NCI-H345 treated with DMSO at 0.1 percent for 48 hours (cell line): ENCODE results near the gene TAGLN3.

Source experiments
- DNase-seq: peaks from one replicate; lab custom pipeline; 2025; ENCODE audit not compliant: unreplicated experiment; lab: John Stamatoyannopoulos, UW

Gene TAGLN3

DNA sequence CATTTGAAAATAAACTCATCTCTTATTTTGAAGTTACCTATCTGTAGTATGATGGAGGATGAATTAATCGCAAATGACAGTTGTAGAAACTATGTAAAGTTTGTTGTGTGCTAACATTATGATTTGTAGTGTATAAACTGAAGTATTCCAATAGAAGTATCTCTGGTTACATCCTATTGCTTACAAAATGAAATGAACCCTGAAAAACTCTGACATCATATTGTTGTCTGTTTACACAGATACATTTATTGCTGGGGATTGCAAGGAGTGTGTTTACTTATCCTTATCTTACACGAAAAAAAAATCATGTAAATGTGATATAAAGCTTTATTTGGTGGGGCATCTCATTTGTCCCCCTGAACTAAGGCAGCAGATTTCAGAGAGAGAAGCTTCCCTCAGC, 22.5 kb upstream of the TAGLN3 start:
- DNase-seq, result peak; percentile 0

DNA sequence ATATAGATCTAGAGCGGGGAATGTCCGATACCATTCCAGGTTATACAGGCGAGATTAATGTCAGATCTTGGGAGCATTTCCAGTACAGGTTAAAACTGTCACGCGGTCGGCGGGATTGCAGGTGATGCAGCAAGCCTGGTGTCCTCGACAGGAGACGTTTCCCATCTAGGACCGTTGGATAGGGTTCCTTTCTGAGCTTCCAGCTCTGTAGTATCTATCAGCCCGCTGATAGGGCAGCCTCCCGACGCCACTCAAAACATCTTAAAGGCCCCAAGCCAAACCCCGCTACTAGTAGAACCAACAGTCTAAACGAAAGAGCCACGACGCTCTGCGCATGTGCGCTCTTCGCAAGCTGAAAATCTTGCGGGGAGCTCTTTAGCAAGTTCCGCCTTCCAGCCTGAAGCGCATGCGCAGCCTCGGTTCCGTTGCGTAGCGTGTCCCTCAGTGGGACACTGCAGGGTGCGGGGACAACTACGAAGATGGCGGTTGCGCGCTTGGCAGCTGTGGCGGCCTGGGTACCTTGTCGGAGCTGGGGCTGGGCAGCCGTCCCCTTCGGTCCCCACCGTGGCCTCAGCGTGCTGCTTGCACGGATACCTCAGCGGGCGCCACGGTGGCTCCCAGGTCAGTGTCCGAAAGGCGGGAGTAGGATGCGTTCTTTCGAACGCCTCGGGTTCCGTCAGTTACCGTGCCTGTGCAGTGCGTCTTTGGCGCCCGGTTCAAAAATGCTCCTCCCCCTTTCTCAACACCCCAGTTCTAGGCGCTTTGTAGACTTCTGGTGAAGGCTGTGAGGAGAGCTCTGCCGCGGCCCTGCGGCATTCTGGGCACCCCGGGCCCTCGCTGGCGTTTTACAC, 19.9 kb upstream of the TAGLN3 start, which contains the start of gene ABHD10:
Gene ABHD10 (plus strand): TSS at position 444 of the 851 bp plus-strand sequence. CDS start 36 bp downstream, at position 480.
- DNase-seq, result peak; percentile 85

DNA sequence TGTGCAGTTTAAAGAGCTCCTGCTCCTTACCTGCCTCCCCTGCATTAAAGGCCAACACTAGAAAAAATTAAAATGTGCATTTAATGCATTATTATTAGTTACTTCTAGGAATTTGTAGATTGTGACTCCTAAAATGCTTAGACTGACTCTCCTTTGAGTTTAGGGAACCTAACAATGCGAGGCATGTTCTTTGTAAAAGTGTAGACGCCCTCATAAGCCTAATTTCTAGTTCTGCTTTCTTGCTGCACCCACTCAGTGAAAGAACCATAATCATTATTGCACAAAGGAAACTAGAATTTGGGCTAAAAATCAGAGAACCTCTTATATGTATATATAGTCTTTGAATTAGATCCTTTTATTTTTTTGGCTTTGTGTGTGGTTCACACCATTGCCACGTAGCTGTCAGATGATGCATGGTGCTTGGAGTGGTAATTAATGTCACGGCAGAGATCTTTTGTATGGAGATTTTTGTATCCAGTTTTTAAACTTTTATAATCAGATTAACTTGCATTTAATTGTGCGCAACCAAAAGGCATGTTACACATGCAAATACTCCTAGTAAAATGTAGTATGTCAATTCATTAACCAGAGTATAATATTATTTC, 19.2 kb upstream of the TAGLN3 start:
- DNase-seq, result peak; percentile 4

DNA sequence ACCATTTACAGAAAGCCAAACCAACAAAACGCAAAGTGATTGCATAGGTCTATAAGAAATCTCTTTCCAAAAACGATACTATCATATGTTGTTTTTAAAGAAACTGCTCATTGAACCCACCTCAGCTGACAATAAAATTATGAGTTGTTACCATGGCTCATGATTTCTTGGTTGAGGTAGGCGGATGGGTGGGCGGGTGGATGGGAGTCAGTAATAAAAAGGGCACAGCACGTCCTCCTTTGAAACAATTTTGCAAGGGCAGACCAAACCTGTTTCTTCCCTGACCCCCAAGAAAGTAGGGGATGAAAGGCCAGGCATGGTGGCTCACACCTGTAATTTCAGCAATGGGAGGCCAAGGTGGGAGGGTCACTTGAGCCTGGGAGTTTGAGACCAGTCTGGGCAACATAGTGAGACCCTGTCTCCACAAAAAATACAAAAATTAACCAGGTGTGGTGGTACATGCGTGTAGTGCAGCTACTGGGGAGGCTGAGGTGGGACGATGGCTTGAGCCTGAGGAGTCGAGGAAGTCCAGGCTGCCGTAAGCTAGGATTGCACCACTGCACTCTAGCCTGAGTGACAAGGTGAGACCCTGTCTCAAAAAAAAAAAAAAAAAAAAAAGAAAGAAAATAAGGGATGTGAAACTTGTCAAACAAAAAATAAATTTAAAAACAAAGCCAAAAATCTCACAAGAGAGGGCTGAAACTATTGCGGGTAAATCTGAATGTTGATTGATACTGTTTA, 17.8 kb upstream of the TAGLN3 start:
- DNase-seq, result no peak

DNA sequence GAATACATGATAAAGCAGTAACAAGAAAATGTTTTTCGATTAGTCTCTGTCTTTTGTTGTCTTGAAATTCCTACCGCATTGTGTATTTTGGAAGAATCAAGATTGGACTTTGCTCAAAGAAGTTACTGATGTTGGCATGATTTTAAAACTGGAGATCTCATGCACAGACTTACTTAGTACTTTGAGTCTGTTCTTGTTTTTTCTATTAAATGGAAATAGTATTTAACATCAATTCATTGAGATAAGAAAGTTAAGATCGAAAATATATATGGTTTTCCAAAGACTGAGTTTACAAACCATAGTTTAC, 17.3 kb upstream of the TAGLN3 start:
- no peak for DNase-seq

DNA sequence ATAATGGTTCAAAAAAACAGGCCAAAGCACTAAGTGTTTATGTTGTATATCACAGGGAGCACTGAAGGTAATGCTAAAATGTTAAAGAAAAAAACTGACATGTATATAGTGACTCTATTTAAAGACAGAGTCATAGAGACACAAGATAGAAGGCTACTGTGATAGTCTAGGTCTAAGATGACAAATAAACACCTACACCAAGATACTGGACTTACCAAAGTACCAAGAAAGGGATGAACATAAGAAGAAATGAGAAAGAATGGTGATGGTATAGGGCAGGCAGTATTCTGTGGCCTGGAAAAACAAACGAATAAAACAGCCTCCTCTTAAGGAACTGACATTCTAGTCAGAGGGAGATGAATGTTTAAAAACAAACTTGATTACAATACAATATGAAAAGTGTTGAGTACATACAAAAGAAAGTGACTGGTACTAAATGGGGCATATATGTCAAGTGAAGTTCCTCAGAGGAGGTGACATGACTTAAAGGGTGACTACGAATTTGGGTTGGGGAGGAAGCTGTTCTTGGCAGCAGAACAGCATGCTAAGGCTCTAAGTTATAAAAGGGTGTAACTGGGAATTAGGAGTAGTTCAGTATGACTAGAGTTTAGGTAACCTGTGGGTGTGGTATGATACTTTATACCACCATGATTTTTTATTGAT, 14.0 kb upstream of the TAGLN3 start:
- no peak for DNase-seq

DNA sequence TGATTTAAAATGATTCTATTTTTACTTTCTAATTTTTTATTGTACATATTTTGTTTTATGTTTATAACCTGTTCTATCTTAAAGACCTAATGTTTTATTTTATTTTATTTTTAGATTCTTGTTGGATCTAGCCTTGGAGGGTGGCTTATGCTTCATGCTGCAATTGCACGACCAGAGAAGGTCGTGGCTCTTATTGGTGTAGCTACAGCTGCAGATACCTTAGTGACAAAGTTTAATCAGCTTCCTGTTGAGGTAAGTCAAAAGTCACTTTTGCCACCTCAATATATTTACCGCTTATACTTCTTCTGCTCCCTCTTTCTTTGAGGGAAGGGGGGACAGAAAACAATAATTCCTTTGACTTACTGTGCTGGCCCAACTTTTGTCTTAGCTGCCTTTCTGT, 11.9 kb upstream of the TAGLN3 start:
- DNase-seq, result no peak

DNA sequence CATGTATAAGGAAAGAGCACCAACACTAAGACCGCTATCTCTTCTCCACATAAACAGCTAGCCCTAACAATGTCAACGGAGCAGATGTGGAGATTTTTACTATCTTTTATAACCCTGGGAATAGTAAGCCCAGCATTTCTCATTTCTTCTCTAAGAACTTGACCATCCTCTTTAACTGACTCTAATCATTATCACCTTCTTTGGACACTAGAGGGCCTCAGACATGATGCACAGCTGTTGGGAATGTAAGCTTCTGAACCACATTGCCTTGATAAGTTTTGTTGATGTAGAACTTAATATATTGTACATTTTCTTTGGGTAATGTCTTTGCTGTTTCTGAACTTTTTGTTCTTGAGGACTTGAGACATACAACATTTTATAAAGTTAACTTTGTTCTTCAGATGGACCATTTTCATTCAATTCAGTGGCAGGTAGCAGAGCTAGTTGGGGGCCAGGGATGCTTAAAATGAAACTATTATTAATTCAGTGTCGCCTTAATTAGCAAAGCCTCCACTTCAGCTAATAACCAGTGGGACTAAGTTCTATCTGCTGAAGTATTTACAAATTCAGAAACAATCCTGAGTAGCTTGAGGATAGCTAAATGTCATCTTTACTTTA, 9.6 kb upstream of the TAGLN3 start:
- DNase-seq, result peak; percentile 39

DNA sequence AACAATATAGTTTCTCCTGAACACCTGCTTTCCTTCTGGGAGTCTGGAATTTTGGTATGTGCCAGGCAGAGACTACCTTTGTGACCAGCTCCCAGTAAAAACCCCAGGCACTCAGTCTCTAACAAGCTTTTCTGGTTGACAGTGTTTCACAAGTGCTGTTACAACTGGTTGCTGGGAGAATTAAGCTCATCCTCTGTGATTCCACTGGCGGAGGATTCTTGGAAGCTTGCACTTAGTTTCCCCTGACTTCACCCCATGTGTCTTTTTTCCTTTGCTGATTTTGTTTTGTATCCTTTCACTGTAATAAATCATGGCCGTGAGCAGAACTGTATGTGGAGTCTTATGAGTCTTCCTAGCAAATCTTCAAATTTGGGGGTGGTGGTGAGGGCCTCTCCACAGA, 5.7 kb upstream of the TAGLN3 start:
- no peak for DNase-seq

DNA sequence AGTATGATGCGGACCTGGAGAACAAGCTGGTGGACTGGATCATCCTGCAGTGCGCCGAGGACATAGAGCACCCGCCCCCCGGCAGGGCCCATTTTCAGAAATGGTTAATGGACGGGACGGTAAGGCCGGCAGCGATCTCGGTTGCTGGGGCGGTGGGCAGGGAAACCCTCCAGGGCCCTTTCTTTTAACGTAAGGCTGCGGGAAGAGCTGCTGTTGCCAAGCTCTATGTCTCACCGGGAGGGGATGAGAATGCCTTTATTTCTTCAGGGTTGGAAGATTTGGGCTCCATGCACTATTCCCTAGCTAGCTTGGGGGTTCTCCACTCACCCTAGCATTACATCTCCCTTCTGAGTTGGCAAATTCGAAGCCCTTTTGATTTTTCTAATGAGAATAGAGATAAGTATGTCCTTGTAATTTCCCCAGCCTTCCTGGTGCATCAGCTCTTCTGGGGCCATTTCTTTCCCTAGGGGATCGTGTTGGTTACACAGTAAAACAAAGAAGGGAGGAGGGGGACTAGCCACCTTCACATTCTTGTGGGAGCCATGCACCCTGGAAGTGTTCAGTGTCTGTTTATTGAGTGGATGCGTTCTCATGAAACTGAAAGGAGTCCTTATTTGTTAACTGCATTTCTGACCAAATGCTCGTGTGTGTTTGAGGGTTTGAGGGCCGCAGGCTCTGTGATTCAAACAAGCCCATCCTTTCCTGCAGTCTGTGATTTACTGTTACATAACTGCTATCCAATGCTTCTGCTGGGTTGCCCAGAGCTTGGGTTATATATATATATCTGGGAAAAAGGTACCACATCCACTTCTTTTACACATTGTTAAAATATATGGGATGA, 982 bp downstream of the TAGLN3 start:
- peak; percentile 6 for DNase-seq

DNA sequence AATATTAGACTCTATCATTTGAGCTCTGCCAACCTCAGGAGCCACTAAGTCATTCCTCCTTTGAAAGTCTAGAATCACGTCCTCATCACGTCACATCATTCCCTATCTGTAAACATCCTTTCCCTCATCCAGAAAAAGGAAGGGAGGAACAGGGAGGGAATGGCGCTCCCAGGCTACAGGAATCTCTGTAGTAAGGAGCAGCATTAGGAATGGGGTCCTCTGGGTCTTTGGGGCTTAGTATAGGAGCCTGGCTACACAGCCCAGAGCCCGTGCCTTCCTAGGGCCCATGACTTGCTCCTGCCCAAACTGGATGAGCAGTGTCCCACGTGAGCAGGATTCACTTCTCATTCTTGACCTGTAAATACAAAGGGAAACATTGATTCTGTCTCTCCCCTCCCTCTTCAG, 1.6 kb downstream of the TAGLN3 start:
- no peak for DNase-seq

DNA sequence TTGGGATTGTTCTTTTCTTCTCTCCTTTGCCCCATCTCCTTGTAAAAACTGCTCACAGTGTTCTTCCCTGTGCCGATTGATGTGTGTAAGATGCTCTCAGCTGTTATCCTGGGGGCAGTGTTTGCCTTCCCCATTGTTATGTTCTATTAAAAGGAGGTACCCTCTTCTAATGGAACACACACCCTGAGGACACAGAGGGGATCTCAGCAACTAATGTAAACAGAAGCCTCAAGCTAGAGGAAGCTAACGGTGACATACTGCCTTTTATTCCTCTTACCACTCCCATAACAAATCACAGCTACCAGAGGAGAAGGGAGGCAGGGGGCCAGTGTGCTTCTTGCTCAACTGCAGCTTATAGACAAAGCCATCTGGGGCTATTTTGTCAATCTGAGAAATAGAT, 2.2 kb downstream of the TAGLN3 start:
- peak; percentile 38 for DNase-seq

DNA sequence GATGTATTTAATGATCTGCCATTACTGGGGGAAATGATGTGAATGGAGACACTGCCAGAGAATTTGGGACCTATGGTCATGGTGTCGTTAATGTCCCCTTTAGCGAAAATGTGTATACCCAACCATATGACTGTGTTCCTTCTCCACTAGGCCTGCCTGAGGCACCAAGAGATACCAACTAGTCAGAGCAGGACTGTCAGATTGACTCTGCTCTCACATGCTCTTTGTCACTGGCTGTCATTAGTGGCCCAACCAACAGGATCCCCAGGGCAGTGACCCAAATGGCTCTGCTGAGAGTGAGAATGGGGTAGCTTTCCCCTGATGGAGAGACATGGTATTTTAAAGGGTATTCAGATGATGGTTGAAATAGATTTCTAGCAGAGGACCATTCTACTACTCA, 2.8 kb downstream of the TAGLN3 start:
- no peak for DNase-seq

DNA sequence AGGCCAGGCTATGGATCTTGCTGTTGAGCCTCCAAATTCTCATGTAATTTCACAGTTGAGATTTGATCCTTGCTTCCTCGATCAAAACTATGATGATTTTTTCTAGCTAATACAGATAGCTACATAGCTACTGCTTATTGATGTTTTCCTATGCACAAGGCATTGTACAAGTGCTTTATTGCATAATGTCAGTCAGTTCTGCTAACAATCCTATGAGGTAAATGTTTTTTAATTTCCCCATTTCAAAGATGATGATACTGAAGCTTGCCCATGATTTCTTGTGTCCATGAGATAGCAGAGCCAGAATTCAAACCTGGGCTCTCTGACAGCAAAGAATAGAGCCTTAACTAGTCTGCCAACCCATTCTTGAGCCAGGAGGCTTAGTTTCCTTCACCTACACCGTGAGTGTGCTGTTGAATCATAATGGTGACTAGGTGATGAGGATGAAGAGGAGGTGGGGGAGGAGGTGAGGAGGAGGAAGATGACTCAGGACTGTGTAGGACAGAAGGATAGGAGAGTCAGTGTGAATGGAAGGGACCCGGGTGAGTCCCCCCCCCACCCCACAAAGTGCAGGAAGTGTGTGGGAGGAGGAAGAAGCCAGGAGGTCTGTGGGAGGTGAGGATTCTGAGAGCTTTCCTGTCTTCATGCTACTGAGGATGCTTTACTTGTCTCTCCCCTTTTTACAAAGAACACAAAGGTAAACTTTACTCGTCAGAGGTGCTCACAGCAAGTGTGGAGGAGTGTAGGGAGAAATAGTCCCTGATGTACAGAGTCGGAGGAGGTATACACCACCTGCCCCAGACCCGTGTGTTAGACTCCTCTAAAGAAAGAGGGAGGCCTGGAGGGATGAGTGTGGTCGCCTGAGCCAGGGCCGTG, 3.6 kb downstream of the TAGLN3 start:
- no peak for DNase-seq

DNA sequence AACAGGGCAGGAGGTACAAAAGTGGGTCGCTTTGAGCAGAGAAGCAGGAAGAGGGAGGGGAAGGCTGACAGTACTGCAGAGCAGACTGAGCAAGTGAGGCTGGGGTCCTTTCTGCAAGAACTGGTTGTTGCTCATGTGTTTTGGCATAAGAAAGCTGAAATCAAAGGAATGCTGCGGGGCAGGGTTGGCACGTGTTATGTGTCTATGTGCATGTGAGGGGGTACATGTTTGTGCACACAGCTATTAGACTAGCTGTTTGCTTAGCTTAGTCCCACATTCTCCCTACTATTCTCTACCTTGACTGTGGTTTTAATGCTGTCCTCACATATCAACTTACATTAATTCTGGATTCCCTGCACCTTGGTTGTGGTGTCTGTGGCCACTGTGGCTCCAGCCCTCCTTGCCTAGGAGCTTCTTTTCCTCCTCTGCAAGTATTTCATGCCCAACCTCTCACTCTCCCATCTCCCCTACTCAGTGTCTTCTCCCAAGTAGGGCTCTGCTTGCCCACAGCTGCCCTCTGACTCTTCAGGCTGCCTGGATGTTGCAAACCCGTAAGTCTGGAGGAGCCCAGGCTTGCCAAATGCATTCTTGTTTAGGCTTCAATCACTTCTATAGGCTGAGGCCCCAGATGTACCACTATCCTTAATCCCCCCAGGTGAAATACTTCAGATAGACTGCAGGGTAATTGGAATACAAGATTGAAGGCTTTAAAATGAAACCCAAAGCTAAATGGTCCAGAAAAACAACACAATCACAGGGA, 4.8 kb downstream of the TAGLN3 start:
- no peak for DNase-seq

DNA sequence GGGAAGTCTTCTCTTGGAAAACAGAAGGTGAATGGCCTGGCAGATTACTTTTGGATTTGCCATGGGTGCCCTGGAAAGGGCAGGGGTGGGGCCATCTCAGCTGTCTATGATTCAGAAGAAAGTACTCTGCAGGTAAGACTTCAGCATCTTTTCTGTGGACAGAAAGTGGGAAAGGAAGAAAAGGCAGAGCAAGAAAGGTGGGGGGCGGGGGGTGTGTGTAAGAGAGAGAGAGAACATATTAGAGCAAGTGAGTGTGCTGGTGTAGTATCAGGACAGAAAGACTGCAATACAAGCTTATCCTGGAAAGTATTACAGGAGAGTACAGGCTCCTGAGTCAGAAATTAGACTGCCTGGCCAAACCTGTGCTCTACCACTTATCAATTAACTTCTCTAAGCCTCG, 5.5 kb downstream of the TAGLN3 start:
- no peak for DNase-seq

DNA sequence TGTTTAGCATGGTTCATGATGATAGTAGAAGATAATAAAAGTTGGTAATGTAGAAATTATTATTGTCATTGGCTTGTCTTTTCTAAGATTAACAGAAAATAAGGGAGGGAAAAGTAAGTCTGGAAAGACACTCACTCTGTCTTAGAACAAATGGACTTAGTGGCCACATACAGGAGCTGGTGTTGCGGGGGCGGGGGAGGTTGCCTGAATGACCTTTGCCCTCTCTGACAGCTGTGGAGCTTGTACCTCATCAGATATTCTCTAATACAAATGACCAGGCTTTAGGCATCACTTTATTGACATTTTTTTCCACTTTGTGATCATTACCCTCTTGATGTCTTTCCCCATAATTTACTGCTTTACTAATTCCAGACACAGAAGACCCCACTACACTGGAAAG, 5.9 kb downstream of the TAGLN3 start:
- no peak for DNase-seq

DNA sequence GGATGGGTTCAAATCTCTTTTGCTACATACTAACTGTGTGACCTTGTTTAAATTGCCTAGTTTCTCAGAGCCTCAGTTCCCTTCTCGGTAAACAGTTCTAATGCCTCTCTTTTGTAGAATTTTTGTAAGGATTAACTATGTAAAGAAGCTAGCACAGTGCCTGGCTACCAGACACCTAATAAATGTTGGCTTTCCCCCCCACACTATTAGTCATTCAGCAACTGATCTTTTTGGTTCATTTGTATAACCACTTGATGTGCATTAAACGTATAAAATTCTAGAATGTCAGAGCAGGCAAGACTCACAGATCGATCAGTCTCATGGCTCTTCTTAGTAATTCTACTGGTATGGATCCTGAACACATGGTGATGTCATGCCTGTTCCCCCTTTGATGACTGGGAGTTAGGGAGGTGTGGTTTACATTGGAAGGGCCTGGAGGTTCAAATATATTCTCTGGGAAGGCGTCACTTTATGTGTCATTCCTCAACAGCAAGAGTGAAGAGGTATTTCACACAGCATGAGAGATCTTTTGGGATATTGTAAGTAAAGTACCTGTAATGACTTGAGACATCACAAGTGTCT, 6.5 kb downstream of the TAGLN3 start:
- no peak for DNase-seq
